ENCODE data around the gene ATAD3C. TPM values are rescaled to one million over a fixed set of nuclear protein-coding genes. Genes with fewer than 3 reads are reported as not detected.
"Not testable (repeated sequence)": the region's sequence is repeated elsewhere in the genome, so short reads cannot be mapped to it uniquely, and the experiment has no call there.

The ATAD3C gene
- total and polyA plus RNA-seq, 2 donors (not counting 1 experiment from before 2014, with no cell fraction given), result 0.17 TPM; not detected in 1

GRCh38 chr1:1459156-1459555 lies 9.7 kb downstream of the ATAD3C start:
- H3K4me2 ChIP-seq (ENCODE audit: extremely low read depth, insufficient read depth, low read length); DNase-seq (ENCODE audit: low read depth in 2 of 2); H3K4me1 ChIP-seq (ENCODE audit: control insufficient read depth, extremely low read depth, insufficient read depth, low read length); H3K27me3 ChIP-seq (ENCODE audit: control insufficient read depth, insufficient read depth, low read length); H3K9ac ChIP-seq (ENCODE audit: insufficient read depth, low read length); H3K27ac ChIP-seq (ENCODE audit: insufficient read depth, low read length); H3K79me2 ChIP-seq (ENCODE audit: control insufficient read depth, insufficient read depth, low read length); H3K9me3 ChIP-seq (ENCODE audit: control insufficient read depth, insufficient read depth, low read depth, low read length); H2AFZ ChIP-seq (ENCODE audit: low read length); H3K36me3 ChIP-seq (ENCODE audit: control insufficient read depth, insufficient read depth, low read length); H3K4me3 ChIP-seq (replicated peaks in 1 of 4; ENCODE audit: control extremely low read depth in 1 of 4, insufficient read depth in 1 of 4, low read depth in 3 of 4, low read length in 4 of 4); H4K20me1 ChIP-seq (ENCODE audit: control insufficient read depth, extremely low read depth, insufficient read depth, low read length): not testable (repeated sequence)

- H2AFZ ChIP-seq (ENCODE audit: low read length); H3K9ac ChIP-seq (ENCODE audit: insufficient read depth, low read length); H3K79me2 ChIP-seq (ENCODE audit: control insufficient read depth, insufficient read depth, low read length); H3K27ac ChIP-seq (ENCODE audit: insufficient read depth, low read length); DNase-seq (ENCODE audit: low read depth in 2 of 2); H3K27me3 ChIP-seq (ENCODE audit: control insufficient read depth, insufficient read depth, low read length); H3K9me3 ChIP-seq (ENCODE audit: control insufficient read depth, insufficient read depth, low read depth, low read length); H3K4me3 ChIP-seq (replicated peaks in 1 of 4; ENCODE audit: control extremely low read depth in 1 of 4, insufficient read depth in 1 of 4, low read depth in 3 of 4, low read length in 4 of 4); H3K4me2 ChIP-seq (ENCODE audit: extremely low read depth, insufficient read depth, low read length); H3K36me3 ChIP-seq (ENCODE audit: control insufficient read depth, insufficient read depth, low read length); H3K4me1 ChIP-seq (ENCODE audit: control insufficient read depth, extremely low read depth, insufficient read depth, low read length); H4K20me1 ChIP-seq (ENCODE audit: control insufficient read depth, extremely low read depth, insufficient read depth, low read length): not testable (repeated sequence)
These were observed 10.2 kb downstream of the ATAD3C start for GRCh38 chr1:1459711-1460110.

- Histone ChIP-seq H3K4me1 (ENCODE audit: control insufficient read depth, extremely low read depth, insufficient read depth, low read length) (no peaks in the 10 kb centered on the region), H4K20me1 (ENCODE audit: control insufficient read depth, extremely low read depth, insufficient read depth, low read length) (no peaks in the 10 kb centered on the region), H3K4me2 (ENCODE audit: extremely low read depth, insufficient read depth, low read length) (no peak overlapping the region), H3K27me3 (ENCODE audit: control insufficient read depth, insufficient read depth, low read length) (no peaks in the 10 kb centered on the region), H3K4me3 (replicated peaks in 1 of 4; ENCODE audit: control extremely low read depth in 1 of 4, insufficient read depth in 1 of 4, low read depth in 3 of 4, low read length in 4 of 4) (no peak overlapping the region), H3K36me3 (ENCODE audit: control insufficient read depth, insufficient read depth, low read length) (no peaks in the 10 kb centered on the region), H3K27ac (ENCODE audit: insufficient read depth, low read length) (no peak overlapping the region), H3K79me2 (ENCODE audit: control insufficient read depth, insufficient read depth, low read length) (no peaks in the 10 kb centered on the region), H2AFZ (ENCODE audit: low read length) (no peak overlapping the region), H3K9ac (ENCODE audit: insufficient read depth, low read length) (no peak overlapping the region), H3K9me3 (ENCODE audit: control insufficient read depth, insufficient read depth, low read depth, low read length) (no peaks in the 10 kb centered on the region)
- no peak for TF ChIP-seq CTCF (conservative IDR thresholded peaks at IDR 0.05 in 1 of 2, IDR thresholded peaks at IDR 0.05 in 1 of 2; ENCODE audit: low read depth in 1 of 2, low read length in 2 of 2)
- no peak for TF ChIP-seq EZH2 (IDR thresholded peaks at IDR 0.05; ENCODE audit: low read length, missing control alignments)
- no peak for DNase-seq (ENCODE audit: low read depth in 2 of 2)
These were observed 11.1 kb downstream of the ATAD3C start for GRCh38 chr1:1460540-1461130.

- Histone ChIP-seq H3K4me1 (ENCODE audit: control insufficient read depth, extremely low read depth, insufficient read depth, low read length) (no peaks in the 10 kb centered on the region), H3K4me2 (ENCODE audit: extremely low read depth, insufficient read depth, low read length) (no peak overlapping the region), H3K27me3 (ENCODE audit: control insufficient read depth, insufficient read depth, low read length) (no peaks in the 10 kb centered on the region), H3K4me3 (replicated peaks in 1 of 4; ENCODE audit: control extremely low read depth in 1 of 4, insufficient read depth in 1 of 4, low read depth in 3 of 4, low read length in 4 of 4) (no peak overlapping the region), H3K9ac (ENCODE audit: insufficient read depth, low read length) (no peak overlapping the region), H3K27ac (ENCODE audit: insufficient read depth, low read length) (no peak overlapping the region), H4K20me1 (ENCODE audit: control insufficient read depth, extremely low read depth, insufficient read depth, low read length) (no peaks in the 10 kb centered on the region), H3K79me2 (ENCODE audit: control insufficient read depth, insufficient read depth, low read length) (no peaks in the 10 kb centered on the region), H3K9me3 (ENCODE audit: control insufficient read depth, insufficient read depth, low read depth, low read length) (no peaks in the 10 kb centered on the region), H2AFZ (ENCODE audit: low read length) (no peak overlapping the region), H3K36me3 (ENCODE audit: control insufficient read depth, insufficient read depth, low read length) (no peaks in the 10 kb centered on the region)
- TF ChIP-seq EZH2 (IDR thresholded peaks at IDR 0.05; ENCODE audit: low read length, missing control alignments) (no peak), CTCF (conservative IDR thresholded peaks at IDR 0.05 in 1 of 2, IDR thresholded peaks at IDR 0.05 in 1 of 2; ENCODE audit: low read depth in 1 of 2, low read length in 2 of 2) (no peak)
- DNase-seq (ENCODE audit: low read depth in 2 of 2), result no peak
These were observed 12.3 kb downstream of the ATAD3C start for GRCh38 chr1:1461721-1462317.
